Keratinocyte (primary cell): ENCODE data around the gene TAS1R3. TPM values are rescaled to one million over a fixed set of nuclear protein-coding genes. Genes with fewer than 3 reads are reported as not detected.

Source experiments
- DNase-seq: peaks from one replicate; pipeline ENCODE4 v3.0.0-alpha.2; 2011; ENCODE audit warnings: low read depth, missing footprints, low spot score
- FAIRE-seq: peaks from 2 replicates; lab custom pipeline; 2011; peaks lifted over from hg19 to GRCh38; lab: Jason Lieb, UNC
- H2AFZ ChIP-seq: 2 replicates; pipeline ENCODE4 v1.6.0; 2012; ENCODE audit warnings: low read length, control low read depth, inconsistent platforms; ENCODE audit not compliant: control insufficient read depth
- H3K27ac ChIP-seq: 2 replicates; pipeline ENCODE4 v1.5.1; 2011; ENCODE audit warnings: low read length; ENCODE audit not compliant: control insufficient read depth, insufficient read depth
- H3K27me3 ChIP-seq: 3 replicates; pipeline ENCODE4 v1.6.0; 2011; ENCODE audit warnings: low read length; ENCODE audit not compliant: control insufficient read depth, insufficient read depth; ENCODE audit errors: extremely low read depth
- H3K36me3 ChIP-seq, 2 experiments: 2 replicates in 1 of 2; 3 replicates in 1 of 2; pipeline ENCODE4 v1.5.1; 2011; ENCODE audit warnings: low read length in 2 of 2, mild to moderate bottlenecking in 1 of 2; ENCODE audit not compliant: control insufficient read depth in 2 of 2, insufficient read depth in 2 of 2; ENCODE audit errors: extremely low read depth in 1 of 2
- H3K4me1 ChIP-seq: 3 replicates; pipeline ENCODE4 v1.5.1; 2011; ENCODE audit warnings: low read length; ENCODE audit not compliant: control insufficient read depth, insufficient read depth; ENCODE audit errors: extremely low read depth
- H3K4me2 ChIP-seq: 3 replicates; pipeline ENCODE4 v1.6.0; 2011; ENCODE audit warnings: low read depth, low read length; ENCODE audit not compliant: control insufficient read depth, insufficient read depth; ENCODE audit errors: extremely low read depth
- H3K4me3 ChIP-seq, 3 experiments: fragments of 200-600 bp in 1 of 3; sonication (generic) in 1 of 3; 2 replicates in 2 of 3; 3 replicates in 1 of 3; pipeline ENCODE4 v1.5.1; 2011 to 2016; ENCODE audit warnings: low read length in 3 of 3, mild to moderate bottlenecking in 3 of 3, control low read depth in 2 of 3, inconsistent platforms in 1 of 3, low read depth in 1 of 3, mixed read lengths in 1 of 3, mixed run types in 1 of 3, moderate library complexity in 1 of 3; ENCODE audit not compliant: control insufficient read depth in 2 of 3, insufficient read depth in 2 of 3; ENCODE audit errors: extremely low read depth in 1 of 3
- H3K79me2 ChIP-seq: 2 replicates; pipeline ENCODE4 v1.6.0; 2012; ENCODE audit warnings: low read length; ENCODE audit not compliant: control insufficient read depth, insufficient read depth
- H3K9ac ChIP-seq: 3 replicates; pipeline ENCODE4 v1.6.0; 2011; ENCODE audit warnings: low read length; ENCODE audit not compliant: control insufficient read depth, insufficient read depth; ENCODE audit errors: extremely low read depth
- H3K9me1 ChIP-seq: 3 replicates; pipeline ENCODE4 v1.6.0; 2011; ENCODE audit warnings: low read length; ENCODE audit not compliant: control insufficient read depth, insufficient read depth; ENCODE audit errors: extremely low read depth
- H3K9me3 ChIP-seq: 2 replicates; pipeline ENCODE4 v1.5.1; 2012; ENCODE audit warnings: low read depth, low read length; ENCODE audit not compliant: control insufficient read depth
- H4K20me1 ChIP-seq: 3 replicates; pipeline ENCODE4 v1.6.0; 2011; ENCODE audit warnings: low read length; ENCODE audit not compliant: control insufficient read depth, insufficient read depth; ENCODE audit errors: extremely low read depth
- EZH2 ChIP-seq: IDR thresholded peaks from one replicate; pipeline ENCODE4 v1.6.1; 2012; ENCODE audit warnings: inconsistent platforms, mild to moderate bottlenecking, low read length, moderate library complexity
- dilution Hi-C: fragments of 300-500 bp; cut with MboI; formaldehyde crosslinking; loops from one replicate; pipeline ENCODE4 v1.7.0; 2020; ENCODE audit warnings: low sequenced_read_pairs; ENCODE audit not compliant: extremely low pct_ligation_motif_present
- polyA plus RNA-seq, 5 experiments: library from polyadenylated mRNA; depleted of rRNA in 3 of 5; stranded (reverse) in 3 of 5; stranded (forward) in 1 of 5; unstranded in 1 of 5; fragments of >200 nt; gene quantifications; 1 replicate in 1 of 5; 2 replicates in 3 of 5; 3 replicates in 1 of 5; pipeline versions ENCODE4 v1.2.1 to v1.2.3, GENCODE V29; 2011 to 2012; ENCODE audit warnings: missing spikeins in 2 of 5, low read depth in 1 of 5, low replicate concordance in 1 of 5
- TF ChIP-seq, protein P1 (sequence below), 3 experiments: IDR thresholded peaks in 1 of 3; conservative IDR thresholded peaks in 1 of 3; optimal IDR thresholded peaks in 1 of 3; 2 replicates in 2 of 3; 3 replicates in 1 of 3; pipeline versions ENCODE3 to v1.5.1; 2011; ENCODE audit warnings: low read length in 3 of 3, mild to moderate bottlenecking in 3 of 3, moderate library complexity in 2 of 3, control low read depth in 1 of 3, inconsistent platforms in 1 of 3; ENCODE audit not compliant: insufficient read depth in 2 of 3; ENCODE audit errors: extremely low read depth in 1 of 3

The TAS1R3 gene
- polyA plus RNA-seq, 1 donor (not counting 4 experiments of a cell fraction or from before 2014, with no cell fraction given): 0.04 TPM

DNA sequence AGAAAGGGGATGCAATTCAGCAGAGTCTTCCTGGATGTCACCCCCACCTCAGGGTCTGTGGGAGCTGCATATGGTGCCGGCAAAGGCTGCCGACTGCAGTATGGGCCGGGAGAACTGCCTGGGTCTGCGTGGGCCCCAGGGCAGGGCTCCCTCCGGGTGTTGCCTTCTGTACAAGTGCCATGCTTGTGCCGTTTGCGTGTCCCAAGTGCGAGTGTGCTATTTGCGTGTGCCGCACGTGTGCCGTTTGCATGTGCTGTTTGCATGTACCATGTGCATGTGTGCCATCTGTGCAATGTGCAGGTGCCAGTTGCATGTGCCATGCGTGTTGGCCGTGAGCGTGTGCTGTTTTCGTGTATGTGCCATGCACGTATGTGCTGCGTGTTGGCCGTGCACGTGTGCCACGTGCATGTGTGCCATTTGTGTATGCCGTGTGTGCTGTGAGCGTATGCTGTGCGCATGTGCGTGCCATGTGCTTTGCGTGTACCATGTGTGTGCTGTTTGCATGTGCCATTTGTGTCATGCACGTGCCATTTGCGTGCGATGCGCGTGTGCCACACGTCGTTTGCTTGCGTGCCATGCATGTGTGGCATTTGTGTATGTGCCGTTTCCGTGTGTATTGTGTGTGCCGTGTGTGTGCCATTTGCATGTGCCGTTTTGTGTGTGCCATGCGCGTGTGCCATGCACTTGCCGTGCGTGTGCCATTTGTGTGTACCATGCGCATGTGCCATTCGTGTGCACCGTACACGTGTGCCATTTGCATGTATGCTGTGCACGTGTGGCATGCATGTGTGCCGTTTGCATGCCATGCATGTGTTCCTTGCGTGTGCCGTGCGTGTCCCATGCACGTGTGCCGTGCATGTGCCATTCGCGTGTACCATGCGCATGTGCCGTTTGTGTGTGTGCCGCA is 1.5 kb upstream of the TAS1R3 start:
- Histone ChIP-seq H2AFZ (no peak overlapping the region), H3K9me1 (no peaks in the 10 kb centered on the region), H3K27ac (no peak overlapping the region), H3K4me2 (no peak overlapping the region), H3K9me3 (peaks cover 4% of the 10 kb centered on the region), H3K36me3 (peaks cover 2 to 11% of the 10 kb centered on the region in 2 experiments), H3K9ac (no peak overlapping the region), H4K20me1 (peaks cover 21% of the 10 kb centered on the region), H3K4me3 (no peak overlapping the region), H3K79me2 (peaks cover 27% of the 10 kb centered on the region), H3K4me1 (peaks cover 42% of the 10 kb centered on the region), H3K27me3 (peaks cover 11% of the 10 kb centered on the region)
- dilution Hi-C loops: no loop called here
- no peak for TF ChIP-seq EZH2
- TF ChIP-seq, protein P1, sequence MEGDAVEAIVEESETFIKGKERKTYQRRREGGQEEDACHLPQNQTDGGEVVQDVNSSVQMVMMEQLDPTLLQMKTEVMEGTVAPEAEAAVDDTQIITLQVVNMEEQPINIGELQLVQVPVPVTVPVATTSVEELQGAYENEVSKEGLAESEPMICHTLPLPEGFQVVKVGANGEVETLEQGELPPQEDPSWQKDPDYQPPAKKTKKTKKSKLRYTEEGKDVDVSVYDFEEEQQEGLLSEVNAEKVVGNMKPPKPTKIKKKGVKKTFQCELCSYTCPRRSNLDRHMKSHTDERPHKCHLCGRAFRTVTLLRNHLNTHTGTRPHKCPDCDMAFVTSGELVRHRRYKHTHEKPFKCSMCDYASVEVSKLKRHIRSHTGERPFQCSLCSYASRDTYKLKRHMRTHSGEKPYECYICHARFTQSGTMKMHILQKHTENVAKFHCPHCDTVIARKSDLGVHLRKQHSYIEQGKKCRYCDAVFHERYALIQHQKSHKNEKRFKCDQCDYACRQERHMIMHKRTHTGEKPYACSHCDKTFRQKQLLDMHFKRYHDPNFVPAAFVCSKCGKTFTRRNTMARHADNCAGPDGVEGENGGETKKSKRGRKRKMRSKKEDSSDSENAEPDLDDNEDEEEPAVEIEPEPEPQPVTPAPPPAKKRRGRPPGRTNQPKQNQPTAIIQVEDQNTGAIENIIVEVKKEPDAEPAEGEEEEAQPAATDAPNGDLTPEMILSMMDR (optimal IDR thresholded peaks at IDR 0.05 in 1 of 3, IDR thresholded peaks at IDR 0.05 in 1 of 3, conservative IDR thresholded peaks at IDR 0.05 in 1 of 3; ENCODE audit: extremely low read depth in 1 of 3, insufficient read depth in 2 of 3, low read length in 3 of 3): no peak
- FAIRE-seq (no peak), DNase-seq (no peak)

DNA sequence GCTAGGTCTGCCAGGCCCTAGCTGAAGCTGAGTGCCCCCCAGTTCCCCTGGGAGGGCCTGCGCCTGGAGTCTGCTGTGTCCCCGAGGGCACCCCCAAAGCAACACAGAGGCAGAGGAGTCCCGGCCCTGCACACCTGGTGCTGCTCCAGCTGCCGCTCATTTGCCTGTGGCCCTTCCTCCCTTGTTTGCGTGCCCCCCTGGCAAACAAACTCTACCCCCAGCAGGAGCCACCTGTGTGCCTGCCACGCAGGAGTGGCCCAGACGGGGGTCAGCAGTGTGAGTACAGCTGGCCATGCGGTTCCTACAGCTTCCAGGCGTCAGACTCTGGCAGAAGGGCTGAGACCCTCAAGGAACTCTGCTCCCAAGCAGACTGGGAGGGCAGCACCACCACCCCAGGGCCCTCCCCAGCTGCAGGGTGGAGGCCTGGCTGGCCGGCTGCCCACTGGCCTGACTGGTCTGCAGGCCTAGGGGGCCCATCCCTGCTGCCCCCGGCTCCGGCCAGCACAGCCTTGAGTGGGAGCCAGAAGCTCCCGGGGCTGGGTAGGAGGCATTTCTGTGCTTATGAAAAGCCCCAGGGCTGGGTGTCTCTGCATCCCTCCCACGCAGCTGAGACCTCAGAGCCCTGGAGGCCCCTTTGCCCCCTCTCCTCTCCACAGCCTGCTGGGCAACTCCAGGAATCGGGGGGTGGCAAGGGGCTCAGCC is 563 bp upstream of the TAS1R3 start:
- H3K36me3 ChIP-seq: peaks cover 8 to 11% of the 10 kb centered on the region in 2 experiments
- peaks cover 4% of the 10 kb centered on the region for H3K9me3 ChIP-seq
- no peak overlapping the region for H3K4me3 ChIP-seq
- no peak overlapping the region for H3K4me2 ChIP-seq
- peaks cover 38% of the 10 kb centered on the region for H3K4me1 ChIP-seq
- no peaks in the 10 kb centered on the region for H3K9me1 ChIP-seq
- H3K27ac ChIP-seq: no peak overlapping the region
- TF ChIP-seq EZH2: no peak
- TF ChIP-seq, protein P1 (optimal IDR thresholded peaks at IDR 0.05 in 1 of 3, IDR thresholded peaks at IDR 0.05 in 1 of 3, conservative IDR thresholded peaks at IDR 0.05 in 1 of 3; ENCODE audit: extremely low read depth in 1 of 3, insufficient read depth in 2 of 3, low read length in 3 of 3): no peak
- peaks cover 20% of the 10 kb centered on the region for H3K79me2 ChIP-seq
- FAIRE-seq: no peak
- peaks cover 25% of the 10 kb centered on the region for H4K20me1 ChIP-seq
- peaks cover 11% of the 10 kb centered on the region for H3K27me3 ChIP-seq
- DNase-seq: no peak
- no peak overlapping the region for H2AFZ ChIP-seq
- dilution Hi-C loops: no loop called here
- no peak overlapping the region for H3K9ac ChIP-seq
